Measurements from ENCODE around the gene SPPL2B.

DNA sequence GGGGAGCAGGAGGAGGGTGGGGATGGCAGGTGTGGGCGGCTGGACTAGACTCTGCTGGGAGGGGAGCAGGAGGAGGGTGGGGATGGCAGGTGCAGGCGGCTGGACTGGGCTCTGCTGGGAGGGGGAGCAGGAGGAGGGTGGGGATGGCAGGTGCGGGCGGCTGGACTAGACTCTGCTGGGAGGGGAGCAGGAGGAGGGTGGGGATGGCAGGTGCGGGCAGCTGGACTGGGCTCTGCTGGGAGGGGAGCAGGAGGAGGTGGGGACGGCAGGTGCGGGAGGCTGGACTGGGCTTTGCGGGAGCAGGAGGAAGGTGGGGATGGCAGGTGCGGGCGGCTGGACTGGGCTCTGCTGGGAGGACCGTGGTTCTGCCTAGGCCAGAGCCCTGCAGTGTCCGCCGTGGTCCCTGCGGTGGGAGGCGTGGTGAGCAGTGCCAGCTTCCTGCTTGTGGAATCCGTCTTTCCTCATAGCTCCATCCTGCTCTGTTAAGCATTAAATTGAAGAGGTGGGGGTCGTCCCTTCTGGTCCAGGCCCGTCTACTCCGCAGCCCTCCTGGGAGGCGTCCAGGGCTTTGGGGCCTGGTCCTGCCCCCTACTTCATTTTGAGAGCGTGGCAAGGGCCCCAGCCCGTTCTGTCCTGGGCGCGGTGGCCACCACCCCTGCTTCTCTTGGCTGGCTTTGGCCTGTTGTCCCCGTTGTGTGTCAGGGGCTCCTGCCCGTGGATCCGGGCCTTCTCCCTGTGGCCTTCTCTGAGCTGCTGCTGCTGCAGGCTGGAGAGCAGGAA lies 4.7 kb downstream of the SPPL2B start:
- no peak for TF ChIP-seq POLR2AphosphoS5 (IDR thresholded peaks at IDR 0.05; ENCODE audit: insufficient read depth in 1 of 2, low read depth in 1 of 2)
- TF ChIP-seq POLR2A (IDR thresholded peaks at IDR 0.05), result no peak
